GM10266 (cell line): ENCODE data around the gene PINLYP.
"Not testable (repeated sequence)": the region's sequence is repeated elsewhere in the genome, so short reads cannot be mapped to it uniquely, and the experiment has no call there.

Source experiments
- DNase-seq: peaks from one replicate; pipeline ENCODE4 v3.0.0; 2012; ENCODE audit errors: extremely low spot score
- TF ChIP-seq, protein P1 (sequence below): IDR thresholded peaks from 2 replicates; pipeline ENCODE4 v1.5.1; 2012; ENCODE audit warnings: mild to moderate bottlenecking, low read depth; ENCODE audit not compliant: control insufficient read depth, insufficient read depth; ENCODE audit errors: missing control alignments

Gene PINLYP

DNA sequence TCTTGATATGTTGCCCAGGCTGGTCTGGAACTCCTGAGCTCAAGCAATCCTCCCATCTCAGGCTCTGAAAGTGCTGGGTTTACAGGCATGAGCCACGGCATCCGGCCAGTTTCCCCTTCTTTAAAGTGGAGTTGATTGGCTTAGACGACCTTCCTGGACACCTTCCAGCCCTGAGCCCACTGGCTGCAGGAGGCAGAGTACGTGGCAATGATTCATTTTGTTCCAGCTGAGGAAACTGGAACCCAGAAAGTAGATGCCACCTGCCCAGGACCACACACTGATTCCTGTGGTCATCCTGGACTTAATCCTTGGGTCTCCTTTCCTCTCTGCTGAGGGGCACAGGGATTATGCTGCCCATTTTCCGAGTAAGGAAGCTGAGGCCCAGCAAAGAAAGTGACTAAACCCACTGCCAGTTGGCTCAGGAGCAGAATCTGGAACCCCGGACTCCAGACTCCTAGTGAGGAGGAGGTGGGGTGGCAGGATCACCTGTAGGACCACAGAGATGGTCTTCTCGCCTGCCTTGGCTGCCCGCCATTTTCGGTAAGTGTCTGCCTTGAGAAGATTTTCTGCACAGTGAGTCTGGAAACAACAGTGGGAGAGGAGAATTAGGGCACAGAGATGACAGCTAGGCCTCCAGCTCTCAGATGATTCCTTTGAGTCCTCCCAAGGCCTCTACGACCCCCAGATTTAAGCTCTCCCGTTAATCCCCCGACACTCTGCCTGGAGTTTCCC is 1.0 kb upstream of the PINLYP start:
- DNase-seq, result no peak

DNA sequence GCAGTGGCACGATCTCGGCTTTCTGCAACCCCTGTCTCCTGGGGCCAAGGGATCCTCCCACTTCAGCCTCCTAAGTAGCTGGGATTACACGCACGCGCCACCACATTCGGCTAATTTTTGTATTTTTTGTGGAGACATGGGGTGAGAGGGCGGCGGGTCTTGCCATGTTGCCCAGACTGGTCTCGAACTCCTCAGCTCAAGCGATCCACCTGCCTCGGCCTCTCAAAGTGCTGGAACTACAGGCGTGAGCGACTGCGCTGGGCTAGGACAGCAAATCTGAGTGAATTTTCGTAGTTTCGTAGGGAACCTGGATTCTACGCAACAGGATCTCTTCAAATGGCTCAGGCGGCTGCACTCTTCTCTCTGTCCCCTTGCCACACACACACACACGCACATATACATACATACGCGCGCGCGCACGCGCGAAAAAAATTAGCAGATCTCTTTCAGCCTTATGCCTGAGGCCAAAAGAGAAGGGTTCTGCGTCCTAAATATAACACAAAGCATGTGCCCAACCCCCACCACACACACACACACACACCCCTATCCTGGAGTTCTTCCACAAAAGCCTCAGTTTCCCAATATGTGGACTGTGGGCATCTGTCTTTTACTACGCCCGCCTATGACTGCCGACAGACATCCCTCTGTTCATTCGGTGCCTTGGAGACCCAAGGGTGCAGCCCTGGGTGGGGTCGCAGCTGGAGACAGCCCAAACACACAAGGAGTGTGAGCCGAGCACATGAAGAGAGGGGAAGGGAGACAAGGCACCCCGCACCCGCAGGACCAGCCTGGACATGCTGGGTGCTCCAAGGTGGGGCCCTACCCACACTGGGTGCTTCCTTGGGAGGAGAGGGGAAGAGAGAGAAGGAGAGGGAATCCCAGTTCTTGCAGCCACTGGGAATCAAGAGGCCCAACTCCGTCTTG is 616 bp downstream of the PINLYP start:
- no peak for DNase-seq
- TF ChIP-seq, protein P1, sequence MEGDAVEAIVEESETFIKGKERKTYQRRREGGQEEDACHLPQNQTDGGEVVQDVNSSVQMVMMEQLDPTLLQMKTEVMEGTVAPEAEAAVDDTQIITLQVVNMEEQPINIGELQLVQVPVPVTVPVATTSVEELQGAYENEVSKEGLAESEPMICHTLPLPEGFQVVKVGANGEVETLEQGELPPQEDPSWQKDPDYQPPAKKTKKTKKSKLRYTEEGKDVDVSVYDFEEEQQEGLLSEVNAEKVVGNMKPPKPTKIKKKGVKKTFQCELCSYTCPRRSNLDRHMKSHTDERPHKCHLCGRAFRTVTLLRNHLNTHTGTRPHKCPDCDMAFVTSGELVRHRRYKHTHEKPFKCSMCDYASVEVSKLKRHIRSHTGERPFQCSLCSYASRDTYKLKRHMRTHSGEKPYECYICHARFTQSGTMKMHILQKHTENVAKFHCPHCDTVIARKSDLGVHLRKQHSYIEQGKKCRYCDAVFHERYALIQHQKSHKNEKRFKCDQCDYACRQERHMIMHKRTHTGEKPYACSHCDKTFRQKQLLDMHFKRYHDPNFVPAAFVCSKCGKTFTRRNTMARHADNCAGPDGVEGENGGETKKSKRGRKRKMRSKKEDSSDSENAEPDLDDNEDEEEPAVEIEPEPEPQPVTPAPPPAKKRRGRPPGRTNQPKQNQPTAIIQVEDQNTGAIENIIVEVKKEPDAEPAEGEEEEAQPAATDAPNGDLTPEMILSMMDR, result no peak

More for the DNA sequence above, 1.0 kb upstream of the PINLYP start:
- TF ChIP-seq, protein P1, result no peak

DNA sequence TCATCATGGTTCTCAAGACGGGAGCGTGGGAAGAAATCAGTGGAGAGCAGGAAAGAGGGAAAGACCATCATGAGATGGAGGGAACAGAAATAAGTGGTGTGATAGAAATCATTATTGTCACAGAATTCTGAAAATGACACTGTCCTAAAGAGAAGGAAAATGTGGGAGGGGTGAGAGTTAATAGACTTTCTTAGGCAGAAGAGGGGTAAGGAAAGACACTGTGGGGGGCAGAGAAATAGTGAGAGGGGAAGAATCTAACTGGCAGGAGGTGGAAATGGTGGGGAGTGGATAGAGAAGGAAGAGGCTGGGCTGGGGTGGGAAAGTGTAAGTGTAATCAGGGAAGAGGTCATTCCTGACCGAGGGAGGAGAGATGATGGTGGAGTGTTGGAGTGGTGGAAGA is 3.2 kb downstream of the PINLYP start:
- TF ChIP-seq, protein P1, result no peak
- DNase-seq, result no peak

DNA sequence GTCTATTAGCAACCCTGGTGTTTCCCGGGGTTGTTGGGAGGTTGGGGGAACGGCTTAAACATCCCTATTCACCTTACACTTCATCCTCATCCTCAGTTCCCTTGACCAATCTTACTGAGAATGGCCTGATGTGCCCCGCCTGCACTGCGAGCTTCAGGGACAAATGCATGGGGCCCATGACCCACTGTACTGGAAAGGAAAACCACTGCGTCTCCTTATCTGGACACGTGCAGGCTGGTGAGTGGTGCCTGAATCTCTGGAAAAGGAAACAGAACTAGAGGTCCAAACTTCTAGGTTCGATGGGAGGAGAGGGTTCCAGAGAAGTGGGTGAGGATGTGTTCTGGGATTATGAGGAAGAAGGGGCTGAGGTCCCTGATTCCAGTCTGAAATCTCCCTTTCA is 5.9 kb downstream of the PINLYP start:
- TF ChIP-seq, protein P1, result no peak
- no peak for DNase-seq

DNA sequence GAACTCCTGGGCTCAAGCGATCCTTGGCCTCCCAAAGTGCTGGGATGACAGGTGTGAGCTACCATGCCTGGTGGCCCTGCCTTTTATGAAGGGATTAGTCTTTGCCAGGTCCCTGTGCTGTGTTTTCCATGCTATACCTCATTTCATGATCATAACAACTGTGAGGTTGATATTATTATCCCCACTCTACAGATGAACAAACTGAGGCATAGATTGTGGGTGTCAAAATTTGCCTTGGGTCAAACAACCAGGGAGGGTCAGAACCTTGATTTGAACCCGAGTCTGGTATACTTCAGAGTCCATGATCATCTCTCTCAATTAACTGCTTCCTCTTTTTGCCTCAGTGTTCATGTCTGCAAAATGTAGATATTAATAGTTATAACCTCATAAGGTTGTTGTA is 6.9 kb downstream of the PINLYP start:
- no peak for DNase-seq
- TF ChIP-seq, protein P1, result no peak

DNA sequence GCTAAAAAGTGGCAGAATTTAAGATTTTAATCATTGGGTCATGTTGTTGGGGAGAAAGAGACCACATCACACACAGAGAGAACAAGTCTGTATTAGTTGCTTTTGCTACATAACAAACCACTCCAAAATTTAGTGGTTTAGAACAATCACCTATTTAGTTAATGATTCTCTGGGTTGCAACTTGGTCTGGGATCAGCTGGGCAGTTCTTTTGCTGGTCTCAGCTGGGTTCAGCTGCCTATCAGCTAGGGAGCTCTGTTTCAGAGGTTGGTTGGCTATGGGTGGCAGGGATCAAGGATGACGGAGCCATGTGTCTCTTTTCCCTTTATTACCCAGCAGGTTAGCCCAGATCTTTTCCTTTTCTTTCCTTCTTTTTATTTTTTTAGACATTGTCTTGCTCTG is 8.9 kb downstream of the PINLYP start:
- DNase-seq, result no peak
- TF ChIP-seq, protein P1, result no peak

DNA sequence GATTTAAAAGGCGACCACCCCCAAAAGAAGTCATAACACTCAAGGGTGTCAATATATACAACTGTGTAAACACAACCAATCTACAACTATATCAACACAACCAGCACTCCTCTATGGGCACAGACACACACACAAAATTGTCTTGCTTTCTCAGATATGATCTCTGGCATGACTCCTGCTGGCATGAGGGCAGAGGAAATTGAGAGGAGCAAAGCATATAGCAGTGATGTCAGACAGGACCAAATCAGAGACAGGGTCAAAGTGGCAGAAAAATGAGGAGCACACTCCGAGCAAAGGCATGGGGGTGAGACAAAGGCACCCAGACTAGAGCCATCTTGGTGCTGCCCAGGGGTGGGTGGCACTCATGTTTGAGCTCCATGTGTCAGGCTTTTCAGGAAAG is 10.7 kb downstream of the PINLYP start:
- TF ChIP-seq, protein P1, result no peak
- DNase-seq, result no peak

DNA sequence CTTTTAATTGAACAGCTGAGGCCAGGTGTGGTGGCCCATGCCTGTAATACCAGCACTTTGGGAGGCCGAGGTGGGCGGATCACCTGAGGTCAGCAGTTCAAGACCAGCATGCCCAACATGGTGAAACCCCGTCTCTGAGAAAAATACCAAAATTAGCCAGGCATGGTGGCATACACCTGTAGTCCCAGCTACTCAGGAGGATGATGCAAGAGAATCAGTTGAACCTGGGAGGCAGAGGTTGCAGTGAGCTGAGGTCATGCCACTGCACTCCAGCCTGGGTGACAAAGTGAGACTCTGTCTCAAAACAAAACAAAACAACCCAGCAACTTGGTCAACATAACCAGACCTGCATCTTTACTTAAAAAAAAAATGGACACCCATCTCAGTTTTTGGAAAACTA is 11.4 kb downstream of the PINLYP start:
- DNase-seq, result not testable (repeated sequence)
